AG09309 (cell line): ENCODE measurements around the gene CEP55.
A peak's percentile ranks its signal among the peaks of the same experiment; 100 is the strongest.
"Not testable (repeated sequence)": the region's sequence is repeated elsewhere in the genome, so short reads cannot be mapped to it uniquely, and the experiment has no call there.

Experiments used
- DNase-seq: peaks from one replicate; pipeline ENCODE4 v3.0.0-alpha.2; 2010; ENCODE audit warnings: low read depth
- H3K4me3 ChIP-seq: 2 replicates; pipeline ENCODE4 v1.5.1; 2011; ENCODE audit warnings: mild to moderate bottlenecking, low read depth, low read length, moderate library complexity; ENCODE audit not compliant: control insufficient read depth
- TF ChIP-seq, protein P1 (sequence below): IDR thresholded peaks from 2 replicates; pipeline ENCODE4 v1.5.1; 2011; ENCODE audit warnings: mild to moderate bottlenecking, low read depth, low read length, inconsistent platforms; ENCODE audit not compliant: insufficient read depth, control insufficient read depth; ENCODE audit errors: missing control alignments

Gene CEP55

DNA sequence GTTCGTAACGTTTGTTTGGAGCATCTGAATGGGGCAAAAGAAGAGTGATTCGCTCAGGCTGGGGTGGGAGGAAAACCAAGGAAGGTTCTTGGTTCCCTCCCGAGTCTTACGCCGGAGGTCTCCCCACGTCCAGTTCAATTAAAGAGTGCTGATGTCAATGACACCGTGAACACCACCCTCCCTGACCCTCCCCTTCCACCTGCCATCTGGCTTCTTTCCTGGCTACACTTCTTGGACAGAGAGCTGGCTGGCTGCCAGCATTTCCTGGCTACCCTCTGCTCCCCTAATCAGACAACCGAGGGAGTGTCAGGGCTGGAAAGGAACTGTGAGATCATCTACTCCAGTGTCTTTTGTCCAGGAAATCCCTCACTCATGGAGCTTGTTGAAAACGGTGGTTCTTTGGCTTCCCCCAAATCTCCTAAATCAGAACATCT lies 46.0 kb downstream of the CEP55 start:
- 0 out of 2 replicates have a peak overlapping the region, but pooled peaks have one; percentile 6 for H3K4me3 ChIP-seq
- DNase-seq = no peak
- TF ChIP-seq, protein P1, sequence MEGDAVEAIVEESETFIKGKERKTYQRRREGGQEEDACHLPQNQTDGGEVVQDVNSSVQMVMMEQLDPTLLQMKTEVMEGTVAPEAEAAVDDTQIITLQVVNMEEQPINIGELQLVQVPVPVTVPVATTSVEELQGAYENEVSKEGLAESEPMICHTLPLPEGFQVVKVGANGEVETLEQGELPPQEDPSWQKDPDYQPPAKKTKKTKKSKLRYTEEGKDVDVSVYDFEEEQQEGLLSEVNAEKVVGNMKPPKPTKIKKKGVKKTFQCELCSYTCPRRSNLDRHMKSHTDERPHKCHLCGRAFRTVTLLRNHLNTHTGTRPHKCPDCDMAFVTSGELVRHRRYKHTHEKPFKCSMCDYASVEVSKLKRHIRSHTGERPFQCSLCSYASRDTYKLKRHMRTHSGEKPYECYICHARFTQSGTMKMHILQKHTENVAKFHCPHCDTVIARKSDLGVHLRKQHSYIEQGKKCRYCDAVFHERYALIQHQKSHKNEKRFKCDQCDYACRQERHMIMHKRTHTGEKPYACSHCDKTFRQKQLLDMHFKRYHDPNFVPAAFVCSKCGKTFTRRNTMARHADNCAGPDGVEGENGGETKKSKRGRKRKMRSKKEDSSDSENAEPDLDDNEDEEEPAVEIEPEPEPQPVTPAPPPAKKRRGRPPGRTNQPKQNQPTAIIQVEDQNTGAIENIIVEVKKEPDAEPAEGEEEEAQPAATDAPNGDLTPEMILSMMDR = no peak

DNA sequence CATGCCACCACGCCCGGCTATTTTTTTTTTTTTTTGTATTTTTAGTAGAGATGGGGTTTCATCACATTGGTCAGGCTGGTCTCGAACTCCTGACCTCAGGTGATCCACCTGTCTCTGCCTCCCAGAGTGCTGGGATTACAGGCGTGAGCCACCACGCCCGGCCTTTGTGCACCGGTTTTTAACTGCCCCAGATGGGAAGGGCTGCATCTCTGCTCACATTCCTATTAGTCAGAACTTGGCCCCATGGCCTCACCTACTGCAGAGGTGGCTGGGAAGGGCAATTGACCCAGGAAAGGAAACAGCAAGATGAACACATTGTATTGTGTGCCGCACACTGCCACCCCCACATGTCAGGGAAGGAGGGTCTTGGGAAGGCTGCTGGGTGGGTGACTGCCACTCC lies 50.6 kb downstream of the CEP55 start:
- DNase-seq, H3K4me3 ChIP-seq: not testable (repeated sequence)

DNA sequence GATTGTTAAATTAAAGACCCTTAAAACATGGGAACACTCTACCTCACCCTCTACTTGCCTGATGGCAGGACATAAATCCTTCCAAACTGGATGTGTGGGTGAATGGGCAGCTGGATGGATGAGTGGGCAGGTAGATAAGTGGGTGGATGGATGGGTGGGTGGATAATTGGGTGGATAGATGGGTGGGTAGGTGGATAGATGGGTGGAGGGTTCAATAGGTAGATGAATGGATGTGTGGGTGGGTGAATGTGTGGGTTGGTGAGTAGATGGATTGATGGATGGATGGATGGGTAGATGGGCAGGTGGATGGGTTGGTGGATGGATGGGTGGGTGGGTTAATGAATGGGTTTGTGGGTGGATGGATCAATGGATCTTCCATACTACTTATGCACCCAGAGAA lies 51.1 kb downstream of the CEP55 start:
- H3K4me3 ChIP-seq = no peak overlapping the region
- DNase-seq = no peak
- TF ChIP-seq, protein P1 = no peak

DNA sequence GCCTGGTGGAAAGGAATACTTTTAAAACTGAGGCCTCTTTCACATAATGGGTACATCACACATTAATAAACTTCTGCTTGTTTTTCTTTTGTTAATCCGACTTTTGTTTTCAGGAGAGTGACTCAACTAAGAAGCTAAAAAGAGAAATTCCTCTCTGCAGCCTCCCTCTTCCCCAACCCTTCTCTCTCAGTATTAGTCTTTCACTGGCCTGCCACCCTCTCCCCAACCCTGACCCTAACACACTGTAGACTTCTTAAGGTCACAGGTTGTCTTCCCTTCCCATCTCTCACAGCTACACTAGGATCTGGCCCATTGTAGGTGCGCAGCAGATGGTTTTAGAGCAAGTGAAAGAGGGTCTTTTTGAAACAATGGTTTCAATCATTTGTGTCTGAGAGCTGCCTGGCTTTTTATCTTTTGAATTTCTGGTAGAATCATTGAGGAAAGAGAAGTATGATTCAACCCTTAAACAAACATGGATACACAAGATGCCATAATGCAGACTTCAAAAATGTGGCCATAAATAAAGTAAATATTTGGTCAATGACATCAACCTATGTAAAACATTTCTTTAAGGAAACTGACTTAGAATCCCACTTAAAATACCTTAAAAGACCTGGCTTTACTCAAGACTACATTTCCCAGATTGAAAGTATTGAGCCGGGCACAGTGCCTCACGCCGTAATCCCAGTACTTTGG lies 52.1 kb downstream of the CEP55 start:
- H3K4me3 ChIP-seq = no peak overlapping the region
- TF ChIP-seq, protein P1 = no peak
- DNase-seq = no peak

DNA sequence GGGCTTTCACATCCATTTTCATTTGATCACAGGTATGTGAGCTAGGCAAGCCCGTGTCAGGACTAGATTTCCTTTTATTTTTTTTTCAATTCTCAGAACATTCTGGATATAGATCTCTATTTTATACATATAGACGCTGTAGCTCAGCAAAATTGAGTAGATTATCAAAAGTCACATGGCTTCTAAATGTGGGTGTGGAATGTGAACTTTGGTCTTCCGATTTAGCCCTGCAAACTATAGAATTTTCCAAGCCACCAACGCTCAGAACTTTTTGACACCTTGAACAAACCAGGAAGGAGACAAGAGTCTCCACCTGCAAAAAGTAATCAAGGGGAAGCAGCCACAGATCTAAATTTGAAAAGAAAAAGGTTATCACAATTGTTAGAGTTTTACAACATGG lies 54.2 kb downstream of the CEP55 start:
- TF ChIP-seq, protein P1 = no peak
- no peak for DNase-seq
- no peak overlapping the region for H3K4me3 ChIP-seq

DNA sequence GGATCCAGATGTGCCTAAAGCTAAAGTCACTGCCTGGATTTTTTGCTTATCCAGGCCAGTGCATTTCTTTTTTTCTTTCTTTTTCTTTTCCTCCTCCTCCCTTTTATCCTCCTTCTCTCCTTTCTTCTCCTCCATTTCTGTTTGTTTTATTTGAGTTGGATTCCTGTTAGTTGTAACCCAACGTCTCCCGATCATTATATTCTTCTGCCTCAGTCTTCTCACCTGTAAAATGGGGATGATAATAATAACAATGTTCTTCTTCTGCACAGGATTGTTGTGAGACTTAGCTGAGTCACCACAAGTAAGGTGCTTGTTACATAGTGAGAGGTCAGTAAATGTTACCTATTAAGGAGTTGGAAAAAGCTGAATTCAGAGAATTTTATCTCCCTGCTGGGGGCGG lies 56.4 kb downstream of the CEP55 start:
- TF ChIP-seq, protein P1 = no peak
- no peak overlapping the region for H3K4me3 ChIP-seq
- DNase-seq = no peak

DNA sequence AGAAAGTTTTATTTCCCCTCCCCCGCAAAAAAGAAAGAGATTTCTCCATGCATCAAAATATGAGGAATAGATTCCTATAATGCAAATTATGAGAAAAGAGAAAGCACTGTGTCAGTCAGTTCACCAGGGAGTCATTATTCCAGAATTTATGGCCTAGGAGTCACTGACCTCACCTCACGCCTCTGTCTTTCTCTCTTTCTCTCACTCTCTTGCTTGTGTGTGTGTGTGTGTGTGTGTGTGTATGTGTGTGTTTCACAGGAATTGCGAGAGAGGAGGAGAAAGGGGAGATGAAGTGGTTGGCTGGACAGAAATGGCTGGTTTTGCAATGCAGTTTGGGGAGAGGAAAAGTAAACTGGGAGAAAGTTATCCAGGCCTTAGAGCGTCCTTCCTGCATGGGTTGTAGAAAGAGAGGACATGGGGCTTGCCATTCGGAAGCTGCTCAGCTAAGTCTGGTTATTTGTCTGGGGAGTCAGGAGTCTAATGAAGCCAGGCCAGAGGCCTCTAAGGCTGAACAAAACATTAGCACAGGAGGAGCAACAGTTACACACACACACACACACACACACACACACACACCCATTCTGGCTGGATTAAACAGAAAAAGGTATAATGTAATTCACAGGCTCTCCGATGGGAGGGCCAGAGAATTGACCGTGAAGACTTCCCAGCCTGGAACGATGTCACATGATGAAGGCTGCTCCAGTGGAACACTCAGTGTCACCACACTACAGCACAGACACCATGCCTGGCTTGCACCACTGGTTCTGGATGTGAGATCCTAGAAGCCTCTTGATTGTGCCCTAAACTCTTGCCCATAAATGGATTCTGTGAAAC lies 57.3 kb downstream of the CEP55 start:
- TF ChIP-seq, protein P1 = no peak
- H3K4me3 ChIP-seq = no peak overlapping the region
- no peak for DNase-seq
